HepG2 (cell line): ENCODE measurements around the gene EPS8L1. TPM values are rescaled to one million over a fixed set of nuclear protein-coding genes. Genes with fewer than 3 reads are reported as not detected.
"Not testable (repeated sequence)": the region's sequence is repeated elsewhere in the genome, so short reads cannot be mapped to it uniquely, and the experiment has no call there.

ENCODE experiments used
- ATAC-seq: fragments of 200-7000 bp; cut with Tn5 transposase; 3 replicates; pipeline ENCODE4 v1.9.1; 2020; ENCODE audit warnings: mild to moderate bottlenecking, moderate library complexity
- BruUV-seq: library from RNA; stranded (reverse); fragments of 400-500 nt; replicated peaks from 2 replicates; lab custom pipeline; 2021; lab: Mats Ljungman, UMichigan
- CTCF ChIA-PET: fragments of 300-600 bp; formaldehyde crosslinking; extraction: SDS; loops from one replicate; lab custom pipeline; 2021; ENCODE audit warnings: low total read pairs, inconsistent platforms, low intra/inter-chr PET ratio; lab: Yijun Ruan, JAX
- POLR2A ChIA-PET: fragments of 350-600 bp; sonication (Branson Sonifier 250); formaldehyde crosslinking; loops from one replicate; lab custom pipeline; 2020; ENCODE audit warnings: antibody characterized with exemption, inconsistent platforms; lab: Yijun Ruan, JAX
- DNase-seq: peaks from one replicate; pipeline ENCODE4 v3.0.0-alpha.2; 2015; ENCODE audit warnings: low spot score
- FAIRE-seq: peaks from 3 replicates; lab custom pipeline; 2011; peaks lifted over from hg19 to GRCh38; lab: Jason Lieb, UNC
- H2AFZ ChIP-seq: one replicate; pipeline ENCODE4 v1.6.1; 2011; ENCODE audit warnings: low read length, inconsistent platforms
- H3K27ac ChIP-seq: fragments of 300-600 bp; 3 replicates; pipeline ENCODE4 v1.8.0; 2011; ENCODE audit warnings: mixed run types, mild to moderate bottlenecking, mixed read lengths, low read length, inconsistent platforms; ENCODE audit not compliant: insufficient read depth; ENCODE audit errors: extremely low read length
- H3K27me3 ChIP-seq, 2 experiments: fragments of 200-600 bp in 1 of 2; 2 replicates in 1 of 2; 3 replicates in 1 of 2; pipeline versions ENCODE4 v1.6.0 to v1.8.0; 2011; ENCODE audit warnings: low read length in 2 of 2, mild to moderate bottlenecking in 2 of 2, moderate library complexity in 2 of 2, inconsistent platforms in 1 of 2; ENCODE audit not compliant: insufficient read depth in 2 of 2, control insufficient read depth in 1 of 2
- H3K36me3 ChIP-seq, 2 experiments: fragments of 200-600 bp in 1 of 2; replicated peaks in 1 of 2; 2 replicates in 1 of 2; 3 replicates in 1 of 2; pipeline versions ENCODE4 v1.5.1 to v1.8.0; 2011; ENCODE audit warnings: low read length in 2 of 2, inconsistent platforms in 1 of 2; ENCODE audit not compliant: insufficient read depth in 2 of 2, control insufficient read depth in 1 of 2
- H3K4me1 ChIP-seq: 2 replicates; pipeline ENCODE4 v1.5.1; 2012; ENCODE audit warnings: low read length, inconsistent platforms; ENCODE audit not compliant: insufficient read depth
- H3K4me2 ChIP-seq: 2 replicates; pipeline ENCODE4 v1.6.0; 2011; ENCODE audit warnings: low read depth, low read length, inconsistent platforms
- H3K4me3 ChIP-seq, 3 experiments: fragments of 200-600 bp in 1 of 3; sonication (generic), shearing (Covaris generic) in 1 of 3; replicated peaks in 1 of 3; 2 replicates each; pipeline ENCODE4 v1.5.1; 2011 to 2016; ENCODE audit warnings: low read length in 3 of 3, inconsistent platforms in 2 of 3, low read depth in 2 of 3, mild to moderate bottlenecking in 2 of 3, control low read depth in 1 of 3, mixed read lengths in 1 of 3; ENCODE audit not compliant: insufficient read depth in 1 of 3
- H3K79me2 ChIP-seq: one replicate; pipeline ENCODE4 v1.6.1; 2011; ENCODE audit warnings: low read length, inconsistent platforms; ENCODE audit not compliant: insufficient read depth
- H3K9ac ChIP-seq: 2 replicates; pipeline ENCODE4 v1.6.0; 2011; ENCODE audit warnings: mild to moderate bottlenecking, low read depth, low read length, inconsistent platforms; ENCODE audit not compliant: insufficient read depth
- H3K9me3 ChIP-seq: 2 replicates; pipeline ENCODE4 v1.5.1; 2012; ENCODE audit warnings: mild to moderate bottlenecking, low read length
- H4K20me1 ChIP-seq: 2 replicates; pipeline ENCODE4 v1.6.0; 2011; ENCODE audit warnings: inconsistent platforms, mild to moderate bottlenecking, low read length, moderate library complexity; ENCODE audit not compliant: insufficient read depth
- CREB3 ChIP-seq: sonication (generic); formaldehyde crosslinking; IDR thresholded peaks from 2 replicates; pipeline ENCODE4 v1.5.0; 2020; ENCODE audit warnings: missing genetic modification reagents
- PAX8 ChIP-seq: sonication (generic); formaldehyde crosslinking; IDR thresholded peaks from 2 replicates; pipeline ENCODE4 v1.8.0; 2022; ENCODE audit warnings: mild to moderate bottlenecking, missing genetic modification reagents, borderline replicate concordance
- ZBTB20 ChIP-seq: sonication (generic); formaldehyde crosslinking; IDR thresholded peaks from 2 replicates; pipeline ENCODE4 v1.8.1; 2023; ENCODE audit warnings: missing genetic modification reagents, low read depth, mild to moderate bottlenecking, borderline replicate concordance
- ZNF329 ChIP-seq: sonication (generic); formaldehyde crosslinking; IDR thresholded peaks from 2 replicates; pipeline ENCODE4 v1.9.0; 2021; ENCODE audit warnings: low read depth, mild to moderate bottlenecking, missing genetic modification reagents
- ZNF34 ChIP-seq: sonication (generic); formaldehyde crosslinking; IDR thresholded peaks from 2 replicates; pipeline ENCODE4 v1.4.0; 2020; ENCODE audit warnings: mild to moderate bottlenecking, missing genetic modification reagents, borderline replicate concordance
- WGBS: methylation state at CpG from one replicate; pipeline ENCODE4 v1.1.6; 2017; ENCODE audit warnings: low lambda C conversion rate; 5-methylcytosine and 5-hydroxymethylcytosine counted together
- in situ Hi-C: cut with HindIII; loops from 2 replicates; pipeline ENCODE4 v1.10.0; 2017; ENCODE audit warnings: low pct_unique_long_range_greater_than_20kb; ENCODE audit not compliant: extremely low pct_ligation_motif_present
- intact Hi-C: fragments of 100-400 bp; cut with micrococcal nuclease; formaldehyde crosslinking; loops from one replicate; pipeline ENCODE4 v1.10.0; 2022; ENCODE audit not compliant: unreplicated experiment
- polyA plus RNA-seq, 8 experiments: library from polyadenylated mRNA; depleted of rRNA in 3 of 8; stranded (reverse) in 7 of 8; unstranded in 1 of 8; fragments of >200 nt; fragmentation: Illumina TruSeq in 4 of 8; extraction: Trizol in 4 of 8; gene quantifications; 2 replicates each; pipeline versions ENCODE4 v1.2.1 to v1.2.3, GENCODE V29; 2011 to 2016; ENCODE audit warnings: low read depth in 4 of 8, missing spikeins in 1 of 8, mixed read lengths in 1 of 8; ENCODE audit not compliant: insufficient read depth in 1 of 8
- total RNA-seq, 5 experiments: library from RNA; depleted of rRNA; stranded (reverse); fragments of >200 nt; fragmentation: Illumina TruSeq; extraction: Trizol; gene quantifications; 2 replicates each; pipeline ENCODE4 v1.2.3, GENCODE V29; 2016; ENCODE audit warnings: low read depth in 1 of 5

Gene EPS8L1
- total and polyA plus RNA-seq, 2 of the 13 experiments (the other 11 are each of a cell fraction or from before 2014, with no cell fraction given): 3.0 to 6.3 TPM

- TF ChIP-seq ZBTB20 (CRISPR knock-in tag) (no peak), ZNF34 (CRISPR knock-in tag) (no peak), PAX8 (CRISPR knock-in tag) (no peak)
Measured at GRCh38 chr19:55105237-55105636, 29.6 kb downstream of the EPS8L1 start (continued).

GRCh38 chr19:55106591-55106990 is 30.9 kb downstream of the EPS8L1 start:
- intact Hi-C loops: no loop called here
- no peak for DNase-seq
- H3K27ac ChIP-seq: no peak overlapping the region
- H3K4me3 ChIP-seq: no peak overlapping the region
- H4K20me1 ChIP-seq: no peaks in the 10 kb centered on the region
- no peak for ATAC-seq
- no peaks in the 10 kb centered on the region for H3K27me3 ChIP-seq
- CTCF ChIA-PET: no interaction called here
- no peaks in the 10 kb centered on the region for H3K4me1 ChIP-seq
- H3K4me2 ChIP-seq: no peak overlapping the region
- H3K9ac ChIP-seq: no peak overlapping the region
- no peak for FAIRE-seq
- TF ChIP-seq CREB3 (no peak), ZNF329 (CRISPR knock-in tag) (0 out of 2 replicates have a peak, but pooled peaks have one; percentile 20)
- BruUV-seq: no TSS peak
- POLR2A ChIA-PET: no interaction called here
- H3K9me3 ChIP-seq: no peaks in the 10 kb centered on the region
- in situ Hi-C loops: no loop called here
- H3K79me2 ChIP-seq: no peaks in the 10 kb centered on the region
- H3K36me3 ChIP-seq: peaks cover 2 to 4% of the 10 kb centered on the region in 2 experiments; a peak in 3 of 5 replicates
- H2AFZ ChIP-seq: no peak overlapping the region
- WGBS: 95% methylated on average over 6 of the region's 6 CpGs

- DNase-seq, BruUV-seq, H3K4me1 ChIP-seq, H3K36me3 ChIP-seq, H3K9ac ChIP-seq, H3K79me2 ChIP-seq, in situ Hi-C loops, intact Hi-C loops, ATAC-seq, H3K9me3 ChIP-seq, H3K4me2 ChIP-seq, H3K4me3 ChIP-seq, H3K27me3 ChIP-seq, H2AFZ ChIP-seq, FAIRE-seq, POLR2A ChIA-PET, CTCF ChIA-PET, H3K27ac ChIP-seq, H4K20me1 ChIP-seq: not testable (repeated sequence)
- WGBS: 96% methylated on average over 3 of the region's 3 CpGs
Measured at GRCh38 chr19:55107252-55107651, 31.6 kb downstream of the EPS8L1 start.
